Dendritic cell treated with granulocyte-macrophage colony-stimulating factor and Interleukin-4, amounts not matched to agents 40 ng/mL and 50 ng/mL, for 4 days (primary cell): ENCODE measurements around the gene ZDHHC22.

Experiments
- H3K27ac Mint-ChIP-seq: one replicate; pipeline ENCODE4 v1.8.0; 2022; ENCODE audit warnings: mild to moderate bottlenecking, mixed read lengths
- H3K27me3 Mint-ChIP-seq: one replicate; pipeline ENCODE4 v1.8.0; 2022; ENCODE audit warnings: mild to moderate bottlenecking, mixed read lengths
- H3K36me3 Mint-ChIP-seq: one replicate; pipeline ENCODE4 v1.8.0; 2022; ENCODE audit warnings: low read depth, mixed read lengths
- H3K4me1 Mint-ChIP-seq: one replicate; pipeline ENCODE4 v1.8.0; 2022; ENCODE audit warnings: low read depth, mixed read lengths
- H3K4me3 Mint-ChIP-seq: one replicate; pipeline ENCODE4 v1.8.0; 2022; ENCODE audit warnings: mild to moderate bottlenecking, moderate library complexity, mixed read lengths
- H3K9me3 Mint-ChIP-seq: one replicate; pipeline ENCODE4 v1.8.0; 2022; ENCODE audit warnings: mixed read lengths
- intact Hi-C: fragments of 100-400 bp; cut with micrococcal nuclease; formaldehyde crosslinking; loops from one replicate; pipeline ENCODE4 v1.15.0; 2022

The ZDHHC22 gene, protein sequence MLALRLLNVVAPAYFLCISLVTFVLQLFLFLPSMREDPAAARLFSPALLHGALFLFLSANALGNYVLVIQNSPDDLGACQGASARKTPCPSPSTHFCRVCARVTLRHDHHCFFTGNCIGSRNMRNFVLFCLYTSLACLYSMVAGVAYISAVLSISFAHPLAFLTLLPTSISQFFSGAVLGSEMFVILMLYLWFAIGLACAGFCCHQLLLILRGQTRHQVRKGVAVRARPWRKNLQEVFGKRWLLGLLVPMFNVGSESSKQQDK

DNA sequence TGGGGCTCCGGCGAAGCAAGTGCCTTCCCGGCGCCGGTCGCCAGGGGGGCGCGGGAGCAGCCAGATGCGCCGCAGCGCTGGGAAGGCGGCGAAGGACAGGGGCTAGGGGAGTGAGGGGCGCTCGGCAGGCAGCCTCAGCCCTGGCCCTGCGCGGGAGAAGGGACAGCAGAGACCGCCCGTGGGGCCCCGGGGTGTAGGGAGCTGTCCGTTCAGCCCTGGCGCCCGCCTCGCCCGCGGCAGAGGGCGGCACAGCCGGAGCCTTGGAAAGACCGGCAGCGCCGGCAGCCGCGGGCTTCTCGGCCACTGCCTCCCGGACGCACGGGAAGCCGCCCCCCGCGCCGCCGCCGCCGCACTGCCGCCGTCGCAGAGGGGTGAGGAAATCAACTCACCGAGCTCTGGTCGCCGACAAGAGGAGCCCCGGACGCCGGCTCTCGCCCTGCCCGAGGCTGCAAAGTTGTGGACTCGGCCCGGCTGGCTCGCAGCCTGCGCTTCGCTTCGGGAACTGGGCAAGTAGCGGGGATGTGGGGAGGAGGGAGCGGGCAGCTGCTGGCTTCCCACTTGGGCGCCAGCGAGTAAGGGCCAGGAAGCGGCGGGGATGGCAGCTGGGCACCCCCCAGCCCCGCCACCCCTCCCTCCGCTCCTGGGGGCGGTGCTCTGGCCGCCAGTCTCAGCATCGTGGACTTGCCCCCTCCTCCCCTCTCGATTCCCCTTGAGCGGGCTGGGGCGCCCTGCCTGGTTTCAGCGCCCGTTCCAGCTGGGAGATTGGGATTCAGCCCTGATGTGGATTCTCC is at the start of gene ZDHHC22:
Gene ZDHHC22, minus strand, starts transcription at position 578 of the 791 bp plus-strand sequence. CDS start 2,053 bp downstream, outside the sequence.
- Mint-ChIP-seq H3K4me1 (peaks cover 8% of the 10 kb centered on the region), H3K36me3 (no peaks in the 10 kb centered on the region), H3K27me3 (peaks cover 90% of the 10 kb centered on the region), H3K9me3 (no peaks in the 10 kb centered on the region), H3K4me3 (no peak within 1 kb of the TSS), H3K27ac (no peak within 1 kb of the TSS)
- intact Hi-C loops: no loop called here

DNA sequence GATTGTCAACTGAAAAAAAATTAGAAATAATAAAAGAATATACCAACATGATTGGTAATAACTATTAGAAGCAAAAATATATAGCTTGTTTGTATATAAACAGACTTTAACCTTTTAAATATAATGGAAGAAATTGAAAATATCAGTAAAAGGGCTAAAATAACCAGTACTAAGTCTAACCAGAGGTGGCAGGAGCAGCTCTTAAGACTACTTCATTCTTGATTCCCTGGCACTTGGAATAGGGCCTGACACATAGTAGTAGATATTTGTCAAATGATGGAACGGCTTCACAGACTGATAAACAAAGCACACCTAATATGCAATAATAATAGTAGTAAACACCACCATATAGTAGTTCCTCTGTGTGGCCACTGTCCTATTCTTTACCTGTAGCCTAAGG is 49.4 kb upstream of the ZDHHC22 start:
- no peak overlapping the region for H3K27ac Mint-ChIP-seq
- no peaks in the 10 kb centered on the region for H3K36me3 Mint-ChIP-seq
- H3K9me3 Mint-ChIP-seq: no peaks in the 10 kb centered on the region
- intact Hi-C loops: no loop called here
- peaks cover 11% of the 10 kb centered on the region for H3K4me1 Mint-ChIP-seq
- peaks cover 5% of the 10 kb centered on the region for H3K27me3 Mint-ChIP-seq
- H3K4me3 Mint-ChIP-seq: no peak overlapping the region

DNA sequence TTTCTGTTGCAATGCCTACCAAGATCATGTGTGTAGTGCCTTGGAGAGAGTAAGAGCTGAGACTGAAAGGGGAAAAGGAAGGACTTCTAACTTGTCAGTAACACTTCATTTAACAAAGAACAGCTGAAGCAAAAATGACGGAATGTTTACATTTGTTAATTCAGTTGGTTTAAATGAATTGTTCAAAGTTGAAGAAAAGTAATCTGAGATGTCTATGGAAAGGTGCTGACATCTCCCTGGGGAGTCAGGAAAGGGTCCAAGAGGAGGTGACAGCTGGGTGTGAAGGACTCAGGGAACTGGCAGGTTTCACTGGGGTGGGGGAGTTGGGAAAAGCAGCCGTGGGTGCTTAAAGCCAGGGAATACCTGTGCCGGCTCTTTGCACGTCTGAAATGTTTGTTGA is 47.9 kb upstream of the ZDHHC22 start:
- peaks cover 5% of the 10 kb centered on the region for H3K27me3 Mint-ChIP-seq
- H3K36me3 Mint-ChIP-seq: no peaks in the 10 kb centered on the region
- H3K27ac Mint-ChIP-seq: no peak overlapping the region
- H3K9me3 Mint-ChIP-seq: no peaks in the 10 kb centered on the region
- no peak overlapping the region for H3K4me3 Mint-ChIP-seq
- intact Hi-C loops: no loop called here
- peaks cover 17% of the 10 kb centered on the region for H3K4me1 Mint-ChIP-seq

DNA sequence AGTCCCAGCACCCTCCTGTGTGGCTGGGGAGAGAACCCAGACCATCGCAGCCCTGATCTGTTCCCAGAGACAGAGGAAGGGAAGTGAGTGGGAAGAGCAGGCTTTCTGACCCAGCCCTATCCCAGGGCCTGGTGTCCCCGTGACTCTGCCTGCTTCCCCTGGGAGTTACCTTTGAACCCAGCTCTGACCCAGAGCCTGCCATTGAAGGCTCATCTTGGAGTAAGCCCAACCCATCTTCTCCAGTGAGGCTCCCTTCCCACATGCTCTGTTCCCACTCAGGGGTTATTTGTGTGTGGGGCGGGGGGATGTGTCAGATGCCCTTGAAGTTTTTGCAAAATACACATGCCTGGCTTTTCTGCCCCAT is 46.0 kb upstream of the ZDHHC22 start:
- Mint-ChIP-seq H3K27me3 (peaks cover 15% of the 10 kb centered on the region), H3K4me3 (no peak overlapping the region), H3K36me3 (no peaks in the 10 kb centered on the region), H3K4me1 (peaks cover 21% of the 10 kb centered on the region), H3K27ac (no peak overlapping the region), H3K9me3 (no peaks in the 10 kb centered on the region)
- intact Hi-C loops: no loop called here

DNA sequence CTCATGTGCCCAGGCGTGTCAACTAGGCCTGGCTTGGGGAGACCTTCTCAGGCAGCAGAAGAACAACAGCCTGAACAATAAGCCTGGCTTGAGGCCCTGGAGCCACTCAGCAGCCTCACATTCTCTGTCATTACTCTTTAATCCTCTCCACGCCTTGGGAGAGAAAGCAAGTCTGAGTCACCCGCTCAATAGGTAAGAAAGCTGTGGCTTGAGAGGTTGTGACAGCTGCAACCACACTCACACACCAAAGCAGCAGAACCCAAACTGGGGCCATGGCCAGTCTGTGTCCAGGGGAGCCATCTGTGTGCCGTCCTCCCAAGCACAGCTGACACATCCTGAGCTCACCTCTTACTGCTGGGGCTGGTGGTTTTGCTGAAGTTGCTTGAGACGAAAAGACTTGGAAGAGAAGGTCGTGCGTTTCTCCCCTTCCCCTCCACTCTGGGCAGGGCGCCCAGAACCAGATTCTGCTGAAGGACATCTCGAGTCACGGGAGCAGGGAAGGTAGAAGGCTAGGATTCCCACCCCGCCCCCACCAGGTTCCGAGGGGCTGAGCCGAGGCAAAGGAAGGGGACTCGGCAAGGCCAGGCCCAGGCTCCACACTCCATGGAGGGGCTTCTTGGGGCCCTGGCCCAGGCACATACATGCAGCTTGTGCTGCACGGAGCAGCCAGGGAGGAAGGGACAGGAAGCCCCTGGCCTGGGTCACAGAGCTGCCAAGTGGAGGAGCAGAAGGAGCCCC is 45.5 kb upstream of the ZDHHC22 start:
- no peaks in the 10 kb centered on the region for H3K36me3 Mint-ChIP-seq
- H3K27ac Mint-ChIP-seq: no peak overlapping the region

DNA sequence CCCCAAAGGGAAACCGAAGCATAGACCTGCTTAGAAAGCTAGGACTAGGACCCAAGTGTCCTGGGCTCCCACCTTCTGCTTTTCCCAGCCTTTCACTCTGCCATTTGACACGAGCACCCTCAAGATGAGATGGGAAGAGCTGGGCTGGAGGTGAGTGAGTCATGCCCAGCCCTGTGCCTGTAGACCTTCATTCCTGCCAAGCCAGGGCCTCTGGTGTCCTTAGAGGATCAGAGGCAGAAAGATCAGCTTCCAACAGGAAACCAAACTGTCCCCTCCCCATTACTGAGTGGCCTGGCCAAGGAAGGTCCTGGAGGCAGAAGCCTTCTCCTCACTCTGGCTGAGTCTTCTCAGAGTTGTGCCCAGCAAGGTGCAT is 43.5 kb upstream of the ZDHHC22 start:
- Mint-ChIP-seq H3K4me3 (no peak overlapping the region), H3K36me3 (no peaks in the 10 kb centered on the region)
- intact Hi-C loops: no loop called here

More for the DNA sequence above, 45.5 kb upstream of the ZDHHC22 start:
- Mint-ChIP-seq H3K4me1 (peaks cover 23% of the 10 kb centered on the region), H3K4me3 (no peak overlapping the region), H3K9me3 (no peaks in the 10 kb centered on the region), H3K27me3 (peaks cover 21% of the 10 kb centered on the region)
- intact Hi-C loops: no loop called here

DNA sequence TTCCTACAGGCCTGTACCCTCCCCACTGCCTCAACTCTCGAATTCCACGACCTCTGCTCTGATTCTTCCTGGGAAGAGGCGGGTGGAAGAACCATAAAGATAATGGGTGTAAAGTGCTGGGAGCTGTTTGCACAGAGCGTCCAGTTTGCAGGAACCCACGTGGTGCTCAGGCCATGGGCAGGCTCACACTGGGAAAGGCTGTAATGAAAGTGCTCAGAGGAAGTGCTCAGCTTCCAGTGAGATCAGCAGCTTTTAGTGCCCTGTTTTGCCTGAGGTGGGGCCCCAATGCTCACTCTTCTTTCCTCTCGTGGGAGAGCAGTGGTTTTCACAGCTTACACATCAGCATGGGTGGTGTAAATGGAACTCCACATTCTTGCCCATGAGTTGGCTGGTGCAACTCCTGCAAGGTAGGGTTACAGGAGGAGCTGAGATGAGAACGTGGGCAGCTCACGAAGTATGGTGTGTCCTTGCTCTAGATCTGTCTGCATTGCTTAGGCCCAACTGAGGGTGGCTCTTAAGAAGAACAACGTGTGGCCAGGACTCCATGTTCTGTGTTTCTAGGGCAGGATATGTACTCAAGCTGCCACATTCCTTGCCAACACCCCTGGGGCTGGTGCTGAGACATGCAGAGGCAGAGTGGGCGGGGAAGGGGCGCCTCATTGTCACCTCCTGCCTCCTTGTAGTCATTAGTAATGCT is 43.0 kb upstream of the ZDHHC22 start:
- Mint-ChIP-seq H3K4me1 (peaks cover 25% of the 10 kb centered on the region), H3K4me3 (no peak overlapping the region), H3K9me3 (no peaks in the 10 kb centered on the region), H3K27ac (no peak overlapping the region), H3K36me3 (no peaks in the 10 kb centered on the region), H3K27me3 (peaks cover 42% of the 10 kb centered on the region)
- intact Hi-C loops: no loop called here

More for the DNA sequence above, 43.5 kb upstream of the ZDHHC22 start:
- Mint-ChIP-seq H3K4me1 (peaks cover 26% of the 10 kb centered on the region), H3K27ac (no peak overlapping the region), H3K9me3 (no peaks in the 10 kb centered on the region), H3K27me3 (peaks cover 39% of the 10 kb centered on the region)

DNA sequence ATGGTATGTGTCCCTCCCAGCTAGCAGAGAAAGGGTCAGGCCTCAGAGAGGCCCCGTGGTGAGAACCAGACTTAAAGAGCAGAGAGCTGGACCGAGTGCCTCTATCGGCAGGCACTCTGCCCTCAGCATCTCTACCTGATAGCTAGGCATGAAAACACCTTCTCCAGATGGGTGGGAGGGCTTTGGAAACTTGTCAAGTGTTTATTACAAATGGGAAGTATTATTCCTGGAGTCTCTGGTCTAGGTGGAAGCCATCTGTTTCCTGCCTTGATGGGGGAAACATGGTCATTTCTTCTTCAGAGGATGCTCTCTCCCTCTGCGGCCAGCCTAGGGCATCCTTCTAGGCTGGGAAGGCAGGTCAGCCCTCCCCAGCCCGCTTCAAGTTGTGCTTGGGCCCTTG is 42.3 kb upstream of the ZDHHC22 start:
- no peak overlapping the region for H3K27ac Mint-ChIP-seq
- H3K9me3 Mint-ChIP-seq: no peaks in the 10 kb centered on the region
- no peak overlapping the region for H3K4me3 Mint-ChIP-seq
- H3K36me3 Mint-ChIP-seq: no peaks in the 10 kb centered on the region
- peaks cover 21% of the 10 kb centered on the region for H3K4me1 Mint-ChIP-seq
- intact Hi-C loops: no loop called here
- peaks cover 45% of the 10 kb centered on the region for H3K27me3 Mint-ChIP-seq

DNA sequence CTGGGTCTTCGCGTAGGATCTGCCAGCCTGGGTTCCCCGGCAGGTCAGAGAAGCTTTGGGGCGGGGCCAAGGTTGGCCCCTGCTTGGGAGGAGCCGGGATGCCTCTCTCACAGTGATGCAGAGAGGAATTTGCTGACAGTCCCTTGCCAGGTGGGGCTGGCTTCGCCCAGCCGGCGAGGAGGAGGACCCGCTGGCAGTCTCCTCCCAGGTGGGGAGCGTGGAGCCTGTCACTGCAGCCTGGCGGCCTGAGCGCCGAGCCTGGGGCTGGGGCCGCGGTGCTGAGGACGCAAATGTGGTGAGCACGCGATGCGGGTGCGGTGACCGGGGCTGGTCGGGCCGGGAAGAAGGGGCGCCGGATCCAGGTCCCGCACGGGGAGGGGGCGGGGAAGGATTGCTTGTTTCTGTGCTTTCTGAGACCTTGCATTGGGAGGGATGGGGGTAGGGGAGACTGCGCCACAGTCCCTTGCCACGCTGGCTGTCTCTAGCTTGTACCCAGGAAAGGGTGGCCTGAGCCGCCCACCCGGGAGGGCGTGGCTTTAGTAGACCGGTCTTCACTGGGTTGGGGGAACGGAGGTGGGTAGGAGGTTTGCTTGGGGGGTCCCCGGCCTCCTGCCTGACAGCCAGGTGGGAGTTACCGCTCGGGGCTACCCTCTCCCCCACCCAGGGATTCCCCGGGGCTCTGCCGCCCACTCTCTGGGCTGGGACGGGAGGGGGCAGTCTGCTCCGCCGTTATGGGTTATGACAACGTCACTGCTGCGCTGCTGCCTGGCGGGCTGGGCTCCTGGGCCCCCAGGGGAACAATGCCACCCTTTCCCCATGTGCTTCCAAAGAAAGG is 40.2 kb upstream of the ZDHHC22 start, which contains the start of gene TMEM63C:
Gene TMEM63C, plus strand, starts transcription at position 196 of the 835 bp plus-strand sequence. CDS start 37,016 bp downstream, outside the sequence.
- intact Hi-C loops: no loop called here
- Mint-ChIP-seq H3K4me1 (peaks cover 34% of the 10 kb centered on the region), H3K36me3 (no peaks in the 10 kb centered on the region), H3K9me3 (no peaks in the 10 kb centered on the region), H3K4me3 (peak within 1 kb of the TSS; percentile 60), H3K27ac (no peak within 1 kb of the TSS), H3K27me3 (peaks cover 45% of the 10 kb centered on the region)

DNA sequence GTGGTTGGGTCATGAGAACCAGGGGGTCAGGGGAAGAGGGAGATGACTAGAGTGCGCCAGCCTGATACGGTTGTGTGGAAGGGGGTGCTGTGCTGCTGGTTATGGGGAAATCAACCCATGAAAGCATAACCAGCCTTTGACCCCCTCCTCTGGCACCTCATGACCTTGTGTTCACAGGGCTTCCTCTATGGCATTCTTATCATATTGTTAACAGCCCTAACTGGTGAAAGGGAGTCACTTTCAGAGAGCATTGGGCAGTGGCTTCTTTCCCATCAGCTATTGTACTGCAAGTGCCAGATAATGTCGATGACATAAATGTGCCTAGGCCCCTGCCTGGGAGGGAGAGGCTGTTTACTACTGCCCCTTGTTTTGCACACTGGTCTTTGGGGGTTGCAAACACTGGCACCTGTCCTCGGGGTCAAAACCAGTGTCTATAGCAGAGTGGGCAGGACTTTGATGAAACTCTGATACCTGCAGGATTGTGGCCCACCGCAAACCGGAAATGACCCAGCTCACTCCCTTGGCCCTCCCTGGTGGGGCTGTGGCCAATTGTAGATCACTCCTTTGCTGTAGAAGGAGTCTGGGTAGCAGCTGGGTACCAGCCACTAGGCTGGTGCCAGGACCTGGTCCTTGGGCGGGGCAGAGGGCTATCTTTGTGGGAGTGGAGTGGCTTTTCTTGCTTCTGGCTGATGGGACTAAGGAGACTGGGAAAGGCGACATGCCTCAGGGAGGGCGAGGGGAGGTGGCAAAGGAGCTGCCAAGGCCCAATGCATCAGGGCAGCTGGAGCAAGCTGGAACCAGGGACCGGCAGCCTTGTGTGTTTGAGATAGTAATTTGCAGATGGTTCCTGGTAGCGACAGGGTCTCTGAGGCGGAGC is 39.4 kb upstream of the ZDHHC22 start:
- peaks cover 34% of the 10 kb centered on the region for H3K4me1 Mint-ChIP-seq
- no peaks in the 10 kb centered on the region for H3K9me3 Mint-ChIP-seq
- no peaks in the 10 kb centered on the region for H3K36me3 Mint-ChIP-seq
- H3K27me3 Mint-ChIP-seq: peaks cover 47% of the 10 kb centered on the region
- H3K27ac Mint-ChIP-seq: no peak overlapping the region
- intact Hi-C loops: no loop called here
- peak overlapping the region; percentile 60 for H3K4me3 Mint-ChIP-seq

DNA sequence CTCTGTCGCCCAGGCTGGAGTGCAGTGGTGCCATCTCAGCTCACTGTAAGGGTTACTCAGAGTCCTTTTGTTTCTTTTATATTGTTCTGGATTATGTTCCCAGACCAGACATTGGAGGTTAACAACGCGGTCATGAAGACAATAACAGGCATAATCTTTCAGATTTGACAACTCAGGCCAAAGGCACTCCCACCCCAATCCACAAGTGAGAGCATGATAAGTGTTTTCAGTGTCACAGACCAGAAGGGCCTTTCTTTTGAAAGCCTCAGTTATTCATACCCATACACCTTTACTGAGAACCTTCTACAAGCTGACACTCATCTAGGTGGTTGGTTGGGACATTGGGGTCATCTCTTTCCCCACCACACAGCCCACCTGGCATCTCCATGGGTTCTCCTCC is 37.1 kb upstream of the ZDHHC22 start:
- H3K27me3 Mint-ChIP-seq: peaks cover 46% of the 10 kb centered on the region
- intact Hi-C loops: no loop called here
- no peaks in the 10 kb centered on the region for H3K9me3 Mint-ChIP-seq
- H3K4me3 Mint-ChIP-seq: no peak overlapping the region
- H3K4me1 Mint-ChIP-seq: peaks cover 23% of the 10 kb centered on the region
- no peaks in the 10 kb centered on the region for H3K36me3 Mint-ChIP-seq
- no peak overlapping the region for H3K27ac Mint-ChIP-seq

DNA sequence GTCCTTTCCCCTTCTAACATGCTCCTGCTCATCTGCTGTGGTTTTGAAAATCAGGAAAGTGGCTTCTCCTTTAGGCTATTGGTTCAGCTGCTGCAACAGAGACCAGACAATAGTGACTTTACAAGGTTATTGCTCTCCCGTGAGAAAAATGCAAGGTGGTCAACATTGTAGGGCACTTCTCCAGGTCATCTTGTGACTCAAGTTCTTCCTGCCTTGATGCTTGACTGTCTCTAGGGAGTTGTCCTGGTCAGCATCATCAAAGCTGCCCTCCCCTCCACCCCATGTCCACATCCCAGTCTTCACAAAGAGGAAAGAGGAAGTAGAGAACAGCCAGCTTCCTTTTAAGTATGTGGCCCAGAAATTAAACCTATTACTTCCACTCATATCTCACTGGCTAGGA is 36.1 kb upstream of the ZDHHC22 start:
- no peak overlapping the region for H3K4me3 Mint-ChIP-seq

More for the DNA sequence above, 36.1 kb upstream of the ZDHHC22 start:
- no peaks in the 10 kb centered on the region for H3K9me3 Mint-ChIP-seq
- H3K27ac Mint-ChIP-seq: no peak overlapping the region
- H3K36me3 Mint-ChIP-seq: no peaks in the 10 kb centered on the region
- H3K27me3 Mint-ChIP-seq: peaks cover 42% of the 10 kb centered on the region
- intact Hi-C loops: no loop called here
- H3K4me1 Mint-ChIP-seq: peaks cover 21% of the 10 kb centered on the region
